ENCODE results near the gene SETD3. TPM values are rescaled to one million over a fixed set of nuclear protein-coding genes. Genes with fewer than 3 reads are reported as not detected.

Gene SETD3
- total and polyA plus RNA-seq, 2 of the 8 experiments (the other 6 are each of a cell fraction or from before 2014, with no cell fraction given): 24.0 to 64.0 TPM

- POLR2A ChIA-PET (ENCODE audit: partially characterized antibody): interaction anchor here (0.9 to 1.5 kb wide), 3 partner anchors 8 to 23 kb away, joined by 3 read pairs; no protein-coding TSS in a partner anchor
- no peak for FAIRE-seq
- CTCF ChIA-PET (ENCODE audit: partially characterized antibody): interaction anchor here (0.6 to 19.9 kb wide), 26 partner anchors 7 to 263 kb away, joined by 3 to 447 read pairs (median 4); no protein-coding TSS in a partner anchor
- TF ChIP-seq EZH2 (IDR thresholded peaks at IDR 0.05; ENCODE audit: low read depth, low read length, severe bottlenecking) (no peak), JUND (IDR thresholded peaks at IDR 0.05; ENCODE audit: low read length) (no peak), BCL11A (IDR thresholded peaks at IDR 0.05; ENCODE audit: low read depth in 2 of 2, low read length in 2 of 2) (no peak), JUN (IDR thresholded peaks at IDR 0.05; ENCODE audit: low read depth, low read length) (no peak), CREB1 (IDR thresholded peaks at IDR 0.05) (no peak), SP1 (IDR thresholded peaks at IDR 0.05; ENCODE audit: low read depth, low read length) (no peak), KDM1A (IDR thresholded peaks at IDR 0.05; ENCODE audit: borderline replicate concordance, low read length) (no peak), FOSL1 (IDR thresholded peaks at IDR 0.05; ENCODE audit: insufficient read depth, low read depth, low read length) (no peak), USF2 (IDR thresholded peaks at IDR 0.05; ENCODE audit: low read length) (no peak), CBX5 (IDR thresholded peaks at IDR 0.05; ENCODE audit: low read depth, low read length) (no peak), SAP30 (IDR thresholded peaks at IDR 0.05; ENCODE audit: insufficient read depth, insufficient replicate concordance, low read length) (no peak)
These were observed 92.4 kb downstream of the SETD3 start for GRCh38 chr14:99388286-99388685.

More at GRCh38 chr14:99388286-99388685, 92.4 kb downstream of the SETD3 start:
- no peak overlapping the region for H2BK20ac ChIP-seq (ENCODE audit: low read length)
- no peaks in the 10 kb centered on the region for H3K27me3 ChIP-seq (replicated peaks in 1 of 4; ENCODE audit: control insufficient read depth in 3 of 4, extremely low read depth in 1 of 4, insufficient read depth in 3 of 4, low read length in 3 of 4)
- peaks cover 0 to 12% (median 6%) of the 10 kb centered on the region in 4 experiments; a peak in 6 of 7 replicates for H3K4me1 ChIP-seq (replicated peaks in 1 of 4; ENCODE audit: control insufficient read depth in 3 of 4, insufficient read depth in 4 of 4, low read length in 3 of 4)
- no peak overlapping the region for H3K4me3 ChIP-seq (ENCODE audit: extremely low read depth in 1 of 4, insufficient read depth in 2 of 4, low read depth in 3 of 4, low read length in 4 of 4)
- no peak overlapping the region for H2AFZ ChIP-seq (ENCODE audit: low read length)
- H2BK12ac ChIP-seq (ENCODE audit: low read depth, low read length): no peak overlapping the region
- no peak overlapping the region for H2BK120ac ChIP-seq (replicated peaks; ENCODE audit: low read depth, low read length)
- no peak for DNase-seq (ENCODE audit: low read depth in 1 of 2, low spot score in 2 of 2)
- H3K56ac ChIP-seq (replicated peaks; ENCODE audit: insufficient read length, low read depth, low read length): no peak overlapping the region
- no peak overlapping the region for H2BK5ac ChIP-seq (ENCODE audit: low read depth, low read length)
- no peak overlapping the region for H4K8ac ChIP-seq (ENCODE audit: extremely low read depth, insufficient read depth, low read length)
- no peak overlapping the region for H3K4ac ChIP-seq (replicated peaks; ENCODE audit: insufficient read length, low read depth, low read length)
- H3K79me2 ChIP-seq (ENCODE audit: control insufficient read depth in 1 of 2, insufficient read depth in 2 of 2, low read length in 2 of 2): no peaks in the 10 kb centered on the region
- H3K23ac ChIP-seq (ENCODE audit: insufficient read length): no peak overlapping the region
- no peak overlapping the region for H3K4me2 ChIP-seq (ENCODE audit: insufficient read depth in 1 of 2, low read depth in 2 of 2, low read length in 2 of 2)
- H3K27ac ChIP-seq (ENCODE audit: low read depth, low read length): no peak overlapping the region
- peaks cover 3% of the 10 kb centered on the region; the same call in 1 of the 2 replicates for H3K79me1 ChIP-seq (ENCODE audit: low read depth, low read length)
- H4K5ac ChIP-seq (ENCODE audit: insufficient read length, low read depth, low read length): no peak overlapping the region
- H4K91ac ChIP-seq (replicated peaks; ENCODE audit: insufficient read length, low read length): no peak overlapping the region
- H3K9me3 ChIP-seq (ENCODE audit: insufficient read depth in 2 of 2, low read depth in 1 of 2, low read length in 1 of 2): no peaks in the 10 kb centered on the region; a peak in 1 of 4 replicates
- H3K9ac ChIP-seq (replicated peaks in 1 of 4; ENCODE audit: extremely low read depth in 1 of 4, low read depth in 3 of 4, low read length in 3 of 4): no peak overlapping the region
- H3K14ac ChIP-seq (ENCODE audit: insufficient read length): no peak overlapping the region
- H2BK15ac ChIP-seq (ENCODE audit: low read length): no peak overlapping the region
- 88% methylated on average over 12 of the region's 12 CpGs; no CpG with 5 or more reads in 1 of the 2 experiments for WGBS, 2 experiments (ENCODE audit: extremely low coverage in 1 of 2, insufficient coverage in 1 of 2, insufficient read length in 1 of 2, insufficient replicate concordance in 2 of 2, low coverage in 1 of 2, low lambda C conversion rate in 2 of 2, missing lambda C conversion rate in 1 of 2)
- no peaks in the 10 kb centered on the region for H4K20me1 ChIP-seq (replicated peaks in 1 of 2; ENCODE audit: control insufficient read depth in 1 of 2, insufficient read depth in 2 of 2, low read length in 2 of 2)
- no peak overlapping the region for H2AK5ac ChIP-seq (ENCODE audit: low read depth, low read length)
- H3K36me3 ChIP-seq (ENCODE audit: control insufficient read depth in 2 of 4, insufficient read depth in 4 of 4, low read length in 3 of 4): no peaks in the 10 kb centered on the region
- no peaks in the 10 kb centered on the region for H3K23me2 ChIP-seq (ENCODE audit: low read depth, low read length)
- no peak overlapping the region for H3K18ac ChIP-seq (ENCODE audit: extremely low read depth, low read length)

All from H1 (cell line).